GM19455 (cell line): ENCODE results near the gene RBM24.

Source experiments
- ATAC-seq: cut with Tn5 transposase; IDR thresholded peaks from one replicate; pipeline ENCODE4 v1.9.1; 2021; ENCODE audit not compliant: unreplicated experiment

The RBM24 gene

GRCh38 chr6:17341117-17341805 lies 60.1 kb downstream of the RBM24 start:
- ATAC-seq: no peak

DNA sequence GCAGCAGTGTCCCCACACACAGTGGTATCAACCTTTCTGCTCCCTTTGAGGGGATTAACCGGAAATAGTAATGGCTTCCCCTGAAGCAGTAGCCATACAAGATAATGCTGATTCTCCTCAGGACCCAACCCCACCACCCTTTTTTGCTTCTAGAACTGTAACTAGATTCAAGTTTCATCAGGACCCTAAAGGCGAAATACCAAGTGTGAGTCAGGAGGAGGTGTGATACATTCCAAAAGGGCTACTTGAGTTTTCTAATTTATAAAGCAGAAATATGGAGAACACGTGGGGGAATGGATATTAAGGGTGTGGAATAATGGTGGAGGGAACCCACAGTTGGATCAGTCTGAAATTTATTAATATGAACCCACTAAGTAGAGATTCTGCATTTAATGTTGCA lies 60.7 kb downstream of the RBM24 start:
- ATAC-seq: no peak

GRCh38 chr6:17343215-17343614 lies 62.1 kb downstream of the RBM24 start:
- no peak for ATAC-seq
